Dermis microvascular lymphatic vessel endothelial cell (primary cell): ENCODE data around the gene PDCD2L. TPM values are rescaled to one million over a fixed set of nuclear protein-coding genes. Genes with fewer than 3 reads are reported as not detected.
A peak's percentile ranks its signal among the peaks of the same experiment; 100 is the strongest.
"Not testable (repeated sequence)": the region's sequence is repeated elsewhere in the genome, so short reads cannot be mapped to it uniquely, and the experiment has no call there.

ENCODE experiments used
- DNase-seq, 2 donors: peaks; one replicate each; pipeline versions ENCODE4 v3.0.0 to v3.0.0-alpha.2; 2010; ENCODE audit warnings: low read depth in 2 of 2
- total RNA-seq: library from RNA; depleted of rRNA; stranded (reverse); fragments of >200 nt; gene quantifications from 2 replicates; pipeline ENCODE4 v1.2.1, GENCODE V29; 2014

PDCD2L gene, protein sequence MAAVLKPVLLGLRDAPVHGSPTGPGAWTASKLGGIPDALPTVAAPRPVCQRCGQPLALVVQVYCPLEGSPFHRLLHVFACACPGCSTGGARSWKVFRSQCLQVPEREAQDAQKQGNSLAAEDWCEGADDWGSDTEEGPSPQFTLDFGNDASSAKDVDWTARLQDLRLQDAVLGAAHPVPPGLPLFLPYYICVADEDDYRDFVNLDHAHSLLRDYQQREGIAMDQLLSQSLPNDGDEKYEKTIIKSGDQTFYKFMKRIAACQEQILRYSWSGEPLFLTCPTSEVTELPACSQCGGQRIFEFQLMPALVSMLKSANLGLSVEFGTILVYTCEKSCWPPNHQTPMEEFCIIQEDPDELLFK
- 11.6 and 12.8 TPM in 2 replicates for total RNA-seq

- DNase-seq: peak; percentile 81 to 92
Observed at GRCh38 chr19:34404109-34404909, at the start of gene PDCD2L. TSS of gene PDCD2L (plus strand) at chr19:34404399. CDS start at chr19:34404431, 32 bp downstream.

DNA sequence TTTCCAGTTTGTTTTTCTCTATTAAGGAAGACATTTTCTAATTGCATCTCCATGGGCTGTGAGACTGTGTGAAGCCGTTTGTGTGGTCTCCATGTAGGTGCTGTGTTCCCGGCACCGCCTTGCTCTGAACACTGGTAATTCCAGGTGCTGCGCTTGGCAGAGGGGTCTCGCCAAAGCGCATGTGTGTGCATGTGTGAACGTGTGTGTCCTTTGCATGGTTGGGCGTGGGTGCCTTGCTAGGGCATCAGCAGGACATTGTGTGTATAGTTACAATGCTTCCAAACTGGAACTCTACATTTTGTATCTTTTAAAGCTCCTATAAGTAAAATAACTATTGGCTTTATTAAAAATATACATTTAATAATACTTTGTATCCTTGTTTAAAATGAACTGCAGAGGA lies 49.0 kb upstream of the PDCD2L start:
- DNase-seq: no peak

- DNase-seq: no peak
Observed at GRCh38 chr19:34356875-34357274, 47.3 kb upstream of the PDCD2L start.

DNA sequence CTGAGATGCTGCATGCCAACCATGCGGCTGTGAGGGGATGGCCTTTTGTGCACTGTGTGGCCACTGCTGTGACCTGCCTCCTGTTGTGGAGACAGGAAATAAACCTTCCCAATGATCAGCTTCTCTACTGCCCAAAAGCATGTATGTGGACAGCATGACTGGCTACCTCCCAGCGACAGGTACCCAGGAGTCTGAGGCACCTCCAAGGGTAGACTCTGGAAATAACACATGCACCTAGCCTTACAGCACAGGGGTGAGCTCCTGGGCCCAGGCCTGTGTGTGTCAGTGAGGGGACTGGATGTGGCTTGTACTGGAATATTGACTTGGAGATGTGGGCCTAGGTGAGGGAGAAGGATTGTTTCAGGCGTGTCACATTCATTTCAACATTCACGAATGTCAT lies 46.8 kb upstream of the PDCD2L start:
- DNase-seq: no peak

DNA sequence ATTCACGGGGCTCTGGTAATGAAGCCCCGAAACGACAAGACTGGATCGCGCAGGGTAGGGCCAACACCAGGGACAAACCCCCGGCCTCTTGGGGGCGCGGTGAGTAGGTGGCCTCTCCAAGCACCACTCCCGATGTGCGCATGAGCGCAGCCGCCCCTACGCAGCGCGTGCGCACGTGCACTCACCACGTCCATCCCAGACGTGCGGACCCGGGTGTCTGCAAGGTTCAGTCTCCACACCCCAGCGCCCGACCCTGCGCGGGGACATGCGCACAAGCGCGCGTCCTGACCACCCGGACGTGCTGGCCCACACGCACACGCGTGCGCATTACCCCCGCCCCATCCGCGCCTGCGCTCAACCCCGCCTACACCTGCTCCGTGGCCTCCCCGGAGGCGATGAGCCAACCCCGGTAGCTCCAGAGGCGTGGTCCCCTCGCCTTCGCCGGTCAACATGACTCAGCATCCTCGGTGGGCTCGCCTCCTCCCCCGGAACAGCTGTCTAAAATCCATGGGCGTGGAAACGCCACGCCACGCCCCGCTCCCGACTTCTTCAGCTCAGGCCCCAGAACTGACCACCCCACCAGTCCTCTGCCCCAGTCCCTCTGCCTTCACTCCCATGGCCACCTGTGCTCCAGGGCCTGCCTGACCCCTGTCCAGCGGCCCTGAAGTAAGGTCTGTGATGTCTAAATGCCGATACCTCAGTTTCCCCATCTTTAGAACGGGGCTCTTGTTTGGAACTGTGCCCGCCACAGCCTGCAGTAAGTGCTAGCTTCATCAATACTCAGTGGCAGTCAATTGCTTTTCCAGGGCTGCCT lies 44.9 kb upstream of the PDCD2L start:
- peak; percentile 97 to 98 for DNase-seq

DNA sequence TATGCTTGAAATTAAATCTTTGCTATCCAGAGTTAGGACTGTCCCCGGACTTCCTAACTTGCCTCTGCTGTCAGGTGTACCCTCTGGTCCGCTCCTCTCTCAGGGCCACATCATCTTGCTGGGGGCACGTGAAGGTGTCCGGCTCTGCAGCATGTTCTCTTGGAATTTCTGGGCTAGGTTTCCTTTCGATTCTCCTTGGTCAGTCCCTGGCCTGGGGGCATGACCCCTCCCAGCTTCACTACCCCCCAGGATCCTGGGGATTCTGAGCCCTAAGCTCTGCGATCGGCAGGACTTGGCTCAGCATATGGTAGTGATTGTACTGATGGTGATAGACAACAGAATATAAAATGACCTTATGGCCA lies 44.3 kb upstream of the PDCD2L start:
- no peak for DNase-seq

GRCh38 chr19:34360354-34360909 lies 43.8 kb upstream of the PDCD2L start:
- DNase-seq: no peak

DNA sequence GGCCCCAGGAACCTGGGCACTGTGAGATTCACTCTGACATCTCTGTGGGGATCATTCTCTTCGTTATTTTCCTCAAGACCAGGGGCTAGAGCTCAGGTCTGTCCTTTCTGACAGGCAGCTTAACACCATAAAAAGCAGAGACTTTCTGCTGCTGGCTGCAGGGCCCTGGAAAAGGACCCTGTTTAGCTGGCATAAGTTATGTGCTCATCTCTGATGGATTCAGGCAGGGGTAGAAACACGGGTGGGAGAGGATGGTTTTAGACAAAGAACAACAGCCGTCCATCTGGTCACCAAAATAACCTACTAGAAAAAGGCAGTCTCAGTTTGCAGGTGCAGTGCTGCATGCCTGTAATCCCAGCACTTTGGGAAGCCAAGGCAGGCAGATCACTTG lies 41.5 kb upstream of the PDCD2L start:
- DNase-seq: no peak

- DNase-seq: no peak
Observed at GRCh38 chr19:34363094-34363493, 41.1 kb upstream of the PDCD2L start.

- DNase-seq: no peak
Observed at GRCh38 chr19:34363930-34364329, 40.3 kb upstream of the PDCD2L start.

DNA sequence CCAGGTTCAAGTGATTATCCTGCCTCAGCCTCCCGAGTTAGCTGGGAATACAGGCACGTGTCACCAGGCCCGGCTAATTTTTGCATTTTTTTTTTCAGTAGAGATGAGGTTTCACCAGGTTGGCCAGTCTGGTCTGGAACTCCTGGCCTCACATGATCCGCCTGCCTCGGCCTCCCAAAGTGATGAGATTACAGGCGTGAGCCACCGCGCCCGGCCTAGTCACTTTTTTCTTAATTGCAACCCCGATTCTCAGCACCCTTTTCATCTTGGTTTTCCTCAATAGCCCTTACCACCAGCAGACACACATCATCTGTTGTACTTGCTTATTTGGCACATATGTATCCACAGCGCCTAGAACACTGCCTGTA lies 39.8 kb upstream of the PDCD2L start:
- no peak for DNase-seq

DNA sequence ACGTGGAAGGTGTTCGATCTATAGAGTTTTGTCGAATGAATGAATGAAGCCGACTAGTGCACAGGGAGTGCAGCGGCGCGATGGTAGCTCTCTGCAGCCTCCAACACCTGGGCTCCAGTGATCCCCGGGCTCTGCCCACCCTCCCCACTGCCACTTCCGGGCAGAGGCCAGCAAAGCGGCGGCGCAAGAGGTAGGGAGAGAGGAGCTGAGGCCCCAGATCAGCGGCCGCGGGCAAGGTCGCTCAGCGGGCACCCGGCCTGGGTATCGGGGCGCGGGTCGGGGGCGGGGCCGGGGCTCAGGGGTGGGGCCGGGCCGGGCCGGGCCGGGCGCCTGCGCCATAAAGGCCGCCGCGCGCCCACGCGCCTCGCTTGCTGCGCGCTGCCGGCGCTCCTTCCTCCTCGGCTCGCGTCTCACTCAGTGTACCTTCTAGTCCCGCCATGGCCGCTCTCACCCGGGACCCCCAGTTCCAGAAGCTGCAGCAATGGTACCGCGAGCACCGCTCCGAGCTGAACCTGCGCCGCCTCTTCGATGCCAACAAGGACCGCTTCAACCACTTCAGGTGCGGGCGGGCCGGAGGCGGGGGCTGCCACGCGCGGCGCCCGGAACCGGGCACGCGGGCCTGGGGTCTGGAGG lies 39.3 kb upstream of the PDCD2L start, which contains the start of gene GPI:
Gene GPI (plus strand): TSS at position 367 of the 633 bp plus-strand sequence. CDS start 71 bp downstream, at position 438.
- peak in 1 of 2 donors; percentile 48 for DNase-seq

- DNase-seq: peak; percentile 17 to 54
Observed at GRCh38 chr19:34365463-34366401, 38.5 kb upstream of the PDCD2L start.

- DNase-seq: no peak
Observed at GRCh38 chr19:34366738-34367623, 37.2 kb upstream of the PDCD2L start.

DNA sequence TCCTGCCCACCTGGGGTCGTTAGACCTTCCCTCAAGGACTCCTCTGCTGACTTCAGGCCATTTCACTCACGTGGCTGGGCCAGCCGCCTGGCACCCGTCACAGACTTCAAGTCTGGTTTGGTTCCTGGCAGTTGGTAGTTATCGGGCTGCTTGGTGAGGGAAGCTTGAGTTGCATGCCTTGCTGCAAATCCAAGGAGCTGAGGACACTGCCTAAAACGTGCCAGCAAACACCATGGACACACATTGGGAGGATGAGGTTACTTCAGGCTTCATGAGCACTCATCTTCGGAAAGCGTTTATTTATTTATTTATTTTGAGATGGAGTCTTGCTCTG lies 36.6 kb upstream of the PDCD2L start:
- DNase-seq: no peak

GRCh38 chr19:34368338-34368737 lies 35.9 kb upstream of the PDCD2L start:
- no peak for DNase-seq

GRCh38 chr19:34369166-34369565 lies 35.0 kb upstream of the PDCD2L start:
- not testable (repeated sequence) for DNase-seq

DNA sequence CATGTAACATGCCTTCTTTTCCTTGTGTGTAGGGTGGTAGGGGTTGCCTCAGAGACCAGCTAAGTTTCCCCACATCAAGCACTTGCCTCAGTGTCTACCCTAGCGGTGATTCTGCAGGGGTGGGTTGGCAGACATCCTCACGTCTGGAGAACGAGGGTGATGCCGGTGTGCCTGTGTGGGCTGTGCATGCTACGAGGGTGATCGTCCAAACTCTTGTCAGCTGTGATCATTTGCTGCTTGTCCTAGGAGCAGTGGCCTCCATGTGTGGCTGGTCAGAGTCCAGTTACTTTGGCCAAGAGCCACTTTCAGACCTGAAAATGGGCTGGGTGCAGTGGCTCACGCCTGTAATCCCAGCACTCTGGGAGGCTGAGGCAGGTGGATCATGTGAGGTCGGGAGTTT lies 34.1 kb upstream of the PDCD2L start:
- DNase-seq: no peak

- DNase-seq: no peak
Observed at GRCh38 chr19:34370983-34371382, 33.2 kb upstream of the PDCD2L start.
